Measurements from ENCODE around the gene ADPRM. TPM values are rescaled to one million over a fixed set of nuclear protein-coding genes. Genes with fewer than 3 reads are reported as not detected.
"Not testable (repeated sequence)": the region's sequence is repeated elsewhere in the genome, so short reads cannot be mapped to it uniquely, and the experiment has no call there.

ADPRM gene
- total RNA-seq, 4 donors from 2014 or later, result 7.7 to 12.5 (median 9.7) TPM

DNA sequence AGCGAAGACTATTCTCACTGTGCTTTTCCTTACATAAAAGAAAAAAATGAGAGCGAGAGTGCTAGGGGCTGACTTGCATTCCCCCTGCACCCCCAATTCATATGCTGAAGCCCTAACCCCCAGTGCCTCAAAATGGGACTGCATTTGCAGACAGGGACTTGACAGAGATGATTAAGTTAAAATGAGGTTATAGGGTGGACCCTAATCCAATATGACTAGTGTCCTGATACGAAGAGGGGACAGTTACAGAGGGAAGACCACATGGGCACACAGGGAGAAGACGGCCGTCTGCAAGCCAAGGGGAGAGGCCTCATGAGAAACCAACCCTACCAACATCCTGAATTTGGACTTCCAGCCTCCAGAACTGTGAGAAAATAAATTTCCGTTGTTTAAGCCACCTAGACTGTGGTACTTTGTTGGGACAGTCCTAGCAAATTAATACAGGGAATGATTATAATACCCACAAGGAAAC lies 34.0 kb downstream of the ADPRM start:
- DNase-seq (ENCODE audit: low spot score), result no peak
- TF ChIP-seq, protein P1, sequence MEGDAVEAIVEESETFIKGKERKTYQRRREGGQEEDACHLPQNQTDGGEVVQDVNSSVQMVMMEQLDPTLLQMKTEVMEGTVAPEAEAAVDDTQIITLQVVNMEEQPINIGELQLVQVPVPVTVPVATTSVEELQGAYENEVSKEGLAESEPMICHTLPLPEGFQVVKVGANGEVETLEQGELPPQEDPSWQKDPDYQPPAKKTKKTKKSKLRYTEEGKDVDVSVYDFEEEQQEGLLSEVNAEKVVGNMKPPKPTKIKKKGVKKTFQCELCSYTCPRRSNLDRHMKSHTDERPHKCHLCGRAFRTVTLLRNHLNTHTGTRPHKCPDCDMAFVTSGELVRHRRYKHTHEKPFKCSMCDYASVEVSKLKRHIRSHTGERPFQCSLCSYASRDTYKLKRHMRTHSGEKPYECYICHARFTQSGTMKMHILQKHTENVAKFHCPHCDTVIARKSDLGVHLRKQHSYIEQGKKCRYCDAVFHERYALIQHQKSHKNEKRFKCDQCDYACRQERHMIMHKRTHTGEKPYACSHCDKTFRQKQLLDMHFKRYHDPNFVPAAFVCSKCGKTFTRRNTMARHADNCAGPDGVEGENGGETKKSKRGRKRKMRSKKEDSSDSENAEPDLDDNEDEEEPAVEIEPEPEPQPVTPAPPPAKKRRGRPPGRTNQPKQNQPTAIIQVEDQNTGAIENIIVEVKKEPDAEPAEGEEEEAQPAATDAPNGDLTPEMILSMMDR (IDR thresholded peaks at IDR 0.05), result no peak
- no peak for ATAC-seq (ENCODE audit: low FRiP score)

DNA sequence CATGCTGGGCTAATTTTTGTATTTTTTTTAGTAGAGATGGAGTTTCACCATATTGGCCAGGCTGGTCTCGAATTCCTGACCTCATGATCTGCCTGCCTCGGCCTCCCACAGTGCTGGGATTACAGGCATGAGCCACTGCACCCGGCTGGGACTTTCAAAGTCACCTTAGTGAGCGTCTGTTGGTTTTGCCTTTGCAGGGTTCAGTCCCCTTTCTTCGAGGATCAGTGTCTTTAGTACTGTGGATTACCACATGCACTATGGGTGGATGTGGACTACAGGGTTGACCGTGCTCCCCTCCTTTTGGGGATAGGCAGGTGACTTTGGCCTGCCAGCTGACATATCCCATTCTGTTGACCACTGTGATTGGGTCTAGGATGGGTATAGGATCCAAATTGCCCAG lies 34.7 kb downstream of the ADPRM start:
- not testable (repeated sequence) for DNase-seq (ENCODE audit: low spot score); ATAC-seq (ENCODE audit: low FRiP score)

DNA sequence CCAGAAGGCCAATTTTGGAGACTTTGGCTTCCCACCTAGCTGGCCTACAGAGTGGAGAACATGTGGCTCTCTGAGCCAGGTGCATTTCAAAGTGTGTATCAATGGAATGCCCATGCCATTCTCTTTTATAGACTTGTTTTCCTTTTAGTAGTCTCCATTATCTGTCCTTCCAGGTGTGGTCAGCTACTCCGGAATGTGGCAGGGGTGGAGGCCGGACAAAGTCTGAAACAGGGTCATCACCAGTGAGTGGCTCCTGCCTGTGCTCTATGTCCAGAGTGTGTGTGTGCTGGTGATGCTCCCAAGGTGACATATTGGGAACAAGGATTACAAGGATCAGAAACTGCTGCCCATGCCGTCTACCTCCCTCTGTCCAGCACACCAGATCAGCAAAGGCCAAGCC lies 36.3 kb downstream of the ADPRM start:
- TF ChIP-seq, protein P1 (IDR thresholded peaks at IDR 0.05), result no peak
- DNase-seq (ENCODE audit: low spot score), result no peak

DNA sequence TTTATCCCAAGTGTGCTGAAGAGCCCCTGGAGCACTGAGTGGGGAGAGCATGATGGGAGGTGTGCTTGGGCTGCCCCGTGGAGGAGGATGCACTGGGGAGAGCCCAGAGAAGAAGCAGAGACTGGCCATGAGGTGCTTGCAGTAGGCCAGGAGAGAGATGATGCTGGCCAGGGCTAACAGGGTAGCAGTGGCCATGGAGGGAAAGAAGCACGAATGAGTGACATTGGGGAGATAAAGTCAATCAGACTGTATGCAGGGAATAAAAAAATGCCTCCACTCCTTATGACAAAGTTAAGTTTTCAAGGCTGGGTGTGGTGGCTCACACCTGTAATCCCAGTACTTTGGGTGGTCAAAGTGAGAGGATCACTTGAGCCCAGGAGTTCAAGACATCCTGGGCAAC lies 37.9 kb downstream of the ADPRM start:
- TF ChIP-seq, protein P1 (IDR thresholded peaks at IDR 0.05), result no peak
- ATAC-seq (ENCODE audit: low FRiP score), result no peak

More for the DNA sequence above, 36.3 kb downstream of the ADPRM start:
- no peak for ATAC-seq (ENCODE audit: low FRiP score)

DNA sequence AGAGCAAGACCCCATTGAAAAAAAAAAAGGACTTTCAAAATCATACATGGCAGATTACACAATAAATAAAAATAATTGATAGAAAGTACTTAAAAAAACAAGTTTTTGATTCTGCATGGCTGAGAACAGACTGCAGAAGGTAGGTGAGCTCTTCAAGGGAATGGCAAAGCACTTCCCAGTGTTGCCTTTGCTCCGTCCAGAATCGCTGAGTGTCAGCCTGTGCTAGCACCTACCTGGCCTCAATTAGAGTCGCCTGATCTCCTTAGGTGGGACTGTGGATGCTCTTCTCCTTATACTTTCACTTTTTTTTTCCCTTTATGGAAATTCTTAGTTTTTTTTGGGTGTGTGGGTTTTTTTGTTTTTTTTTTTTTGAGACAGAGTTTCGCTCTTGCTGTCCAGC lies 38.4 kb downstream of the ADPRM start:
- DNase-seq (ENCODE audit: low spot score) (no peak), ATAC-seq (ENCODE audit: low FRiP score) (no peak)
- TF ChIP-seq, protein P1 (IDR thresholded peaks at IDR 0.05), result no peak

More for the DNA sequence above, 37.9 kb downstream of the ADPRM start:
- DNase-seq (ENCODE audit: low spot score), result no peak

DNA sequence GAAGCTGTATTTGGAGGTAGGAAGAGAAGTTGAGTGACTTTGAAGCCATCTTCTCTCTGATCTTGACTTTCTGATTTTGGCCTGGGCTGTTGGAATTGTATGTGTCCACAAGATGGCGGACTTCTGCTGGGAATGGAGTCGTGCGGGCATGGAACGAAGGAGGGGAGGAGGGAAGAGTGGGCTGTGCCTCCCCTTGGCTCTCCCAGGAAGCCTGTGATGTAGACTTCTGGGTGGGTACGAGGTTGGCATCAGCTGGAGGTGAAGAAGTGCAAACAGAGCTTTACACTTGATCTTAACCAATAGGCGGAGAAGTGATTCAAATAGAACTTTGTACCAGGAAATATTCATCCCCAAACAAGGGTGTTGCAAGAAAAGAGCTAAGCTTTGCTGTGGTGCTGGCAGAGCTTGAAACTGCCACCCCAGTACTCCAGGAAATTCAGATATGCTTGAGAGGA lies 39.8 kb downstream of the ADPRM start:
- peak; percentile 96 for ATAC-seq (ENCODE audit: low FRiP score)
- DNase-seq (ENCODE audit: low spot score), result no peak
- TF ChIP-seq, protein P1 (IDR thresholded peaks at IDR 0.05), result peak in 1 of 3 donors; percentile 24

DNA sequence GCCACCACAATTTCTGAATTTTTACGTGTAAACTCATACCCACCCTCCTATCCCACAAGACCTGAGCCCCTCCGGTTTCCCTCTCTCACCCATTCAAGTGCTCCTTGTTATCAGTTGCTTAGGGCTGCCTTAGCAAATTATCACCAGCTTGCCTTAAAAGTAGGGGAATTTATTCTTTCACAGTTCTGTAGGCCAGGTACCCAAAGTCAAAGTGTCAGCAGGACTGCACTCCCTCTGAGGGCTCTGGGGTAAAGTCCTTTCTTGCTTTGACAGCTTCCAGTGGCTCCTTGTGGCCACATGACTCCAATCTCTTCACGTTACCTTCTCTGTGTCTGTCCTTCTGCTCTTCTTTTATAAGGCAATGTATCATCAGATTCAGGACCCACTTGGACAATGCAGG lies 40.3 kb downstream of the ADPRM start:
- TF ChIP-seq, protein P1 (IDR thresholded peaks at IDR 0.05), result no peak
- DNase-seq (ENCODE audit: low spot score), result no peak
- ATAC-seq (ENCODE audit: low FRiP score), result no peak
